C4-2B (cell line): Measurements from ENCODE around the gene SDK2.

Experiments used
- ZFX ChIP-seq: fragments of 450-650 bp; IDR thresholded peaks from 2 replicates; pipeline ENCODE4 v1.6.1; 2017
- TF ChIP-seq, protein P1 (sequence below): fragments of 450-650 bp; conservative IDR thresholded peaks from 2 replicates; pipeline ENCODE4 v1.5.1; 2017; ENCODE audit warnings: mild to moderate bottlenecking

DNA sequence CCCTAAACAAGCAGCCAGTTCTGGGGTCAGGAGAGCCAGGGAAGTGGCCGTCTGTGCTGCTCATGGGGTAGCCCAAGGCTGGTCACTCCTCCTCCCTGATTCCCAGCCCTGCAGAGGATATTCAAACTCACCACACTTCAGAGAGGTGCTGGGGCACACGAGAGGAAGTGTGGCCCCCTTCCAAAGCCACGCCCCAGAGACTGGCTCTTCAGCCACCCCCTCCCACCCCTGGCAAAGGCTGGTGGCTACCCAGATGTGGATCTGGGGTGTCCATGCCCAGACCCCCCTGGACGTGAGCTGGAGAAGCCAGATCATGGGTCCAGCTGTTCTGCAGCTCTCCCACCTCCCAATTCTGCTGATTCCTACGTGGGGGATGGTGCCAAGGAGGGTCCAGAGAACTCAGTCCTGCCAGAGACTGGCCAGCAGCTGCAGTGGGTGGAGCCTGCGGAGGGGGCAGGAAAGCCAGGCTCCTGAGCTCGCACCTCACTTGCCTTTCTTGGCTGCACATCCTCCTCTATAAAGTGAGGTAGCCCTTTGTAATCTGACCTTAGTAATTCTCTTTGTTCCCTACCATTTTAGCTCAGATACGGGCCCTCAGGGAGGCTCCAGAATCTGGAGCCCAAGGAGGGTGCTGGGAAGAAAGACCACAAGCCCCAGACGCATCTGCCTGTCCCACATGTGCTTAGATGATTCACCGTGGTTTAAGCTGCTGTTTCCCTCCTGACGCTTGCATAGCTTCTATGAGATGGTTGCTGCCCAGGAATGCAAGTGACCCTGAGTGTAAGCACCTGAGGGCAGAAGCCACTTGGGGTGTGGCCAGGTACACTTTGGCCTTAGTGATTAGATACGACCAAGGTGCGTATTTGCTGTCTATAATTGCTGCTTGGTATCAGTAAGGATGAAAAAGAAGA lies 15.3 kb downstream of the SDK2 start:
- TF ChIP-seq, protein P1, sequence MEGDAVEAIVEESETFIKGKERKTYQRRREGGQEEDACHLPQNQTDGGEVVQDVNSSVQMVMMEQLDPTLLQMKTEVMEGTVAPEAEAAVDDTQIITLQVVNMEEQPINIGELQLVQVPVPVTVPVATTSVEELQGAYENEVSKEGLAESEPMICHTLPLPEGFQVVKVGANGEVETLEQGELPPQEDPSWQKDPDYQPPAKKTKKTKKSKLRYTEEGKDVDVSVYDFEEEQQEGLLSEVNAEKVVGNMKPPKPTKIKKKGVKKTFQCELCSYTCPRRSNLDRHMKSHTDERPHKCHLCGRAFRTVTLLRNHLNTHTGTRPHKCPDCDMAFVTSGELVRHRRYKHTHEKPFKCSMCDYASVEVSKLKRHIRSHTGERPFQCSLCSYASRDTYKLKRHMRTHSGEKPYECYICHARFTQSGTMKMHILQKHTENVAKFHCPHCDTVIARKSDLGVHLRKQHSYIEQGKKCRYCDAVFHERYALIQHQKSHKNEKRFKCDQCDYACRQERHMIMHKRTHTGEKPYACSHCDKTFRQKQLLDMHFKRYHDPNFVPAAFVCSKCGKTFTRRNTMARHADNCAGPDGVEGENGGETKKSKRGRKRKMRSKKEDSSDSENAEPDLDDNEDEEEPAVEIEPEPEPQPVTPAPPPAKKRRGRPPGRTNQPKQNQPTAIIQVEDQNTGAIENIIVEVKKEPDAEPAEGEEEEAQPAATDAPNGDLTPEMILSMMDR, result no peak
- no peak for TF ChIP-seq ZFX
